GM10847 (cell line): ENCODE measurements around the gene TTC27.

Experiments used
- POLR2A ChIP-seq: IDR thresholded peaks from 2 replicates; pipeline ENCODE4 v1.6.1; 2011; ENCODE audit not compliant: insufficient read length; ENCODE audit errors: extremely low read depth

The TTC27 gene

DNA sequence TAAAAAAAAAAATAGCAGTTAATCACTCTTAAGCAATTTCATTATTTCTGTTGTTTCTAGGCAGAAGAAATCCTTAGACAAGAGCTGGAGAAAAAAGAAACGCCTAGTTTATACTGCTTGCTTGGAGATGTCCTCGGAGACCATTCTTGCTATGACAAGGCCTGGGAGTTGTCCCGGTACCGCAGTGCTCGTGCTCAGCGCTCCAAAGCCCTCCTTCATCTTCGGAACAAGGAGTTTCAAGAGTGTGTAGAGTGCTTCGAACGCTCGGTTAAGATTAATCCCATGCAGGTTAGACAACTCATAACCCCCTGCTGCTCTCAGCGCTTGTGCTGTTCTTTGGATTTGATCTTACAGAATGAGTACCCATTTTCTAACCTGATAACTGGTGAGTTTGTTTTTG is 130.4 kb downstream of the TTC27 start:
- TF ChIP-seq POLR2A = no peak

DNA sequence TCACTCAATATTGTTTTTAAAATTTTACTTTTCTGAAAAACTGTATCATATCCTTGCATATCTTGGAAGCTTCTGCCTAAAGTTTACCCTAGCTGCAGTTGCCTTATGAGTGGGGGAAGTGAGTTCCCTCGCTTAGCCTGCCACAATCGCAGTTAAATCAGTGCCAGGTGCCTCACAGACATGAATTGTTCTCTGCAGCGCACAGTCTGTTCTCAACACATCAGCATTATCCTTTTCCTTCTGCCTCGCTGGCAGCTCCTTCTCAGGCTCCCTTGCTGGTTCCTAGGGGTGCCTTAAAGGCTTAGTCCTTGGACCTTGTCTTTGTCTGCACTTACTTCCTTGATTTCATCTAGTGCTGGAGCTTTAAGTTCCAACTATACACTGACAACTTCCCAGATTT is 132.8 kb downstream of the TTC27 start:
- no peak for TF ChIP-seq POLR2A

DNA sequence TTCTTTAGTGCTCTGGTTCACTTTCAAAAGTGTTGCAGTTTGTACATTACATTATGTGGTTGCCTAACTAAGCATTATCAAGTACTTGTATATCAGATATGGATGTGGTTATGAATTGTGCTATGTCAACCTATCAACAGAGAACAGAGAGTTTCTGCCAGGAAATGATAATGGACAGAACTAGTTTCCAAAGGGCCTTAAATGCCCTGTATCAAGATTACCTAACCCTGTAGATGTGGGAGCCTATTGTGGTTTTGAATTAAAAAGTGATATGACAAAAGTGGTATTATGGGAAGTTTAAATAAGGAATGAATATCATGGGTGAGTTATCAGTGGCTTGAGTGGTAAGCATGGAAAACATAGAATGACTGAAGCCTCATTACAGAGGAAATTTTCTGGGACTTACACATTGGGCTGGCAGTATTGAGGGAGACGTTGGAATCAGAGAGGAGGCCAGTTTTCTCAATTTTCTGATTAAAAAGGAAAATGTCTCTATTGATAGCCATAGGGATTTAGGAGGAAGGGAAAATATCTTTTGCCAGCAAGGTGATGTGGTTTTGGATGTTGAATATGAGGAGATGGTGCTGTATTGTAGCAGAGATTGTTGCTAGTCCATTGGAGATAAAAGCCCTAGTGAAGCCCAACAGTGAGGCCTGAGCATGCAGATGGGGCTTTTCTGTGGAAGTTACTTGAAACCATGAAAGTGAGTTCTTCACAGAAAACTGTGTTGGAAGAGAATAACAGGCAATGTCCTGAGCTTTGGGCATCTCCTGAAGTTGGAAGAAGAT is 140.7 kb downstream of the TTC27 start:
- TF ChIP-seq POLR2A = no peak

DNA sequence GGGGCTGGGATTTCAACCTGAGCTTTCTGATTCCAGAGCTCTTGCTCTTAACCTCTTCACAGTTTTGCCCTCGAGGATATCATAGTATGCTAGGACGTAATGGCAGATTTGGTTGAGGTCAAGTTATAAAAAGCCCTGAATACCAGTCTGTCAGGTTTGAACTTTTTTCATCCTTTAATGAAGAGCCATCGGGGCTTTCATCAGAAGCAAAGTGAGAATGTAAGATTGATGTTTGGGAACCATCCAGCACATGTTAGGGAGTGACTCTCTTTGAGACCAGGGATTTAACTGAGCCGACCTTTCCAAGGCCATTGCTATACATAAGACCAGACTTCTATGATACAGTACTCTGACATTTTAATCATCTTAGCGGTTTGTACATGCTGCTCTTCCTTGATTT is 142.5 kb downstream of the TTC27 start:
- TF ChIP-seq POLR2A = no peak

DNA sequence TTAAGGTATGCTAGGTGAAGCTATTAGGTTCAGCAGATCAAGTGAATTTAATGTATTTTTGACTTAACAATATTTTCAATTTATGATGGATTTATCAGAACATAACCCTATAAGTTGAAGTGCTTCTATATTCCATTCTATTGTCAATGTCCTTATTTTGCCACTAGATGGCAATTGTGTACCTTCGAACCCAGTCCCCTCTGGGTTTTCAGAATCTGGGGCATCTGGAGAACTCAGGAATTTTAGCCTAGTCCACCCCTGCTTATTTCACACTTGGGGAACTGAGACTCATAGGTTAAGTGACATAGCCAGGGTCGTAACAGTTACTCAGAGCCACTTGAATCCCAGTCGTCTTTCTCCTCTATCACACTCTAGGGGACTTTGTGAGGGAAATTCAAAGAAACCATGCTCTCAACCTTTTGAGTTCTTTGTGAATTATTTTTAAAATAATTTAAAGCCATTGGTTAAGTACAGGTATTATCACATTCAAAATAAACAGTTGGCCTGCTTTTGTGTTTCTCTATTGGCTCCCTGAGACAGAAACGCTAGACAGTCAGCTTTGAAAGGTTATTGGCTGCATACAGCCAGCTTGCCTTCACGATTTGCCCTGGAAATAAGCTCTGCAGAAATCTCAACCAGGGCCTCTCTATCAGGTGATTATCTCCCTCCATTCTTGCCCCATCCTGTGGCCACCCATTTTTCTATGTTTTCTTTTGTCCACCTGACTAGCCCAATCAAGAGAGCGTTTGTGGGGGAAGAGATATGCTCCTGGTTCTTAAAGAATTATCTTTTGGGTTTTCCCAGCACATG is 145.0 kb downstream of the TTC27 start:
- no peak for TF ChIP-seq POLR2A

GRCh38 chr2:32773448-32773808 is 145.6 kb downstream of the TTC27 start:
- TF ChIP-seq POLR2A = no peak

- no peak for TF ChIP-seq POLR2A
Observed at GRCh38 chr2:32775954-32776353, 148.1 kb downstream of the TTC27 start.

- TF ChIP-seq POLR2A = no peak
Observed at GRCh38 chr2:32777714-32778113, 149.9 kb downstream of the TTC27 start.

- TF ChIP-seq POLR2A = no peak
Observed at GRCh38 chr2:32780961-32781360, 153.1 kb downstream of the TTC27 start.

DNA sequence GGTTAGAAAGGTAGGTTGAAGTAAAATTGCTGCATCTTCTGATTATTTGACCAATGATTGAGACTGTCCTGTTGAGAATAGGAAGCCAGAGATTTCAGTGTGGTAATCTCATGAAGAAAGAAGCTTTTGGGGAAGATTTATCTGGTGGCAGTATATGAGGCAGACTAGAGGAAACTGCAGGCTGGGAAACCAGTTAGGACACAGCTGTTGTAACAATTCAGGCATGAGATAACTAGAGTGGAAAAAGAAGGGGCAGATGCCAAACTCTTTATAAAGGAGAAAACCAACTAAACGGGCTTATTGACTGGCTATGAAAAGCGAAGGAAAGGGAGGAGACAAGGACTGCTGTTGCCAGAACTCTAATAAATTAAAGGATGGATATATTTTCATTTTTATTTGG is 155.6 kb downstream of the TTC27 start:
- no peak for TF ChIP-seq POLR2A

DNA sequence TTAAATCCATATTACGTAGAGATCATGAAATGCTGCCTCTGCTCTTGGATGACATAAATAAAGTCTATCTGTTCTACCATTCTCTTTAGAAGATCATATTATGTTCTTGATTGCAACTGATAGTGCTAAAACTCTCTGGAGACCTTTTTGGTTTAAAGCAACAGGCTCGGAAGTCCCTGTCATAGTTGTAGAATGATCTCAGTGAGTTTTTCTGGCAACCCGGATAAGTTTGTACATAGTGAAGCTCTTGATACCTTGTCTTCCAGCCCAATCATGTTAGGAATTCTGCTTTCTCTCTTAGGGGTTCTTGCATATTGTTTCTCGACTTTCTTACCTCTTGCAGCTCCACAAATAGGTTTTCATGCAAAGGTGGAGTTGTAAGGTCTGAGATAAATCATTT is 156.1 kb downstream of the TTC27 start:
- TF ChIP-seq POLR2A = no peak

DNA sequence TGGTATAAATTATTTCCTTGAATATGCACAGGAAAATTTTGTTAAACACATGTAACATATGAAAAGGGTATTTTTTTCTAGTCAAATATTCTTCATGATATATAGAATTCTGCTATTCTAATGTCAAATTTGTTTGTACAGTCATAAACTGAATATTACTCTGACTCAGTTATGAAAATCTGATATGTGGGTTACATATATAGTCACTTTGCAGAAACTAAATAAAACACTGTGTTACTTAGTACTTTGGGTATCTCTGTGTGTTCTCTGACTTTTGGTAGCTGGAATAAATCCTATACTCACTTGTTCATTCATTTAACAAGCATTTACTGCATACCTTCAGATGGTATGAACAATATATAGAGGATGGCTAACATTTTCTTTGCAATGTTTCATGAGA is 159.4 kb downstream of the TTC27 start:
- TF ChIP-seq POLR2A = no peak

DNA sequence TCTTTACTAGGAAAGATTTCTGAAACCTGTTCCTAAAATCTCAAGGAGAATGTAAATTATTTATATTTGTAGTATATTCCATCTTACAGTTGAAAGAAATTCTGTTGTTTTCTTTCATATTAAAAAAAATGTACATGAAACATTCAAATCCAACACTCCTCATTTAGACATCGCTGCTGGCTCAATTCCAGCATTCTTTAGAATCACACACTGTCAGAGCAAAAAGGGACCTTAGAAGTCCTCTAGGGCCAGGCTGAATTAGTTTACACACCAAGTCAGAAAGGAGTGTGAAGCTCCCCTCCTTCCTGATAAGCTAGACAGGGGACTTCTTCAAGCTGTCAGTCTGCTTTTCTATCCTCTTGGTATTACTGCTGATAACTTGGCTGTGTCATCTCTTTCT is 160.3 kb downstream of the TTC27 start:
- no peak for TF ChIP-seq POLR2A

DNA sequence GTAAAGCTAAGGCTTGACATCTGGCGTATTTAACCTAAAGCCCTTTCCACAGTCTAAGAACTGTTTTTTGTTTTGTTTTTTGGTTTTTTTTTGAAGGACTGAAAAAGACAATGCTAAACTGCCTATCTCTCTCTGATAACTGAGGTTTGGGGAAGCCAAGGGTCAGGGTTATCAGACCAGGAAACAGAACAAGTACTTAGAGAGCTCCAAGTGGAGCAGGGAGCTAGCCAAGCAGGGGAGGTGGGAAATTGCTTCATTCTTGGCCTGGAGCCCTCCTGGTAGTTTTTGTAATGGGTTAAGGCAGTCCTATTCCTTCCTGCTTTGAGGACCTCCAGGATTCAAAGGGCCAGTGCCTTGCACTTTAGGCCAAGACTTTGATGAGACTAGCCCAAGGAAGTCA is 164.6 kb downstream of the TTC27 start:
- no peak for TF ChIP-seq POLR2A

GRCh38 chr2:32798829-32799228 is 171.0 kb downstream of the TTC27 start:
- no peak for TF ChIP-seq POLR2A

DNA sequence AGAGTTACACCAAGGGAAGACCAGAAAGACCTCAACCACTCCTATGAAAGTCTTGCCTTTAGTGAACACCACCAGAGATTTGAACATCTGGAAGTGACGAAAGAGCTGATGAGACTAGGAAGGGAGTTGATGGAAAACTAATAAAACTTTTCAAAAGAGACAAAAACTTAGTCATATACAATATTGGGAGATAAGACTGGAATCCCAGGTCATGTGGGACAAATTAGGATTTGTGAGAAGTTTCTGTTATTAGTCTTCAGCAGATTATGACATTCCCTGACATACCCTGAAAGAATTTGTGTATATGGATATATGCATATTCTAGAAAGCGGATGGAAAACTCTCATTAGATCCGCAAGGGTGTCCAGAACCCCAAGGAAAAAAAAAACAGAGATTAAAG is 173.9 kb downstream of the TTC27 start:
- no peak for TF ChIP-seq POLR2A
